Measurements from ENCODE around the gene WDR27. TPM values are rescaled to one million over a fixed set of nuclear protein-coding genes. Genes with fewer than 3 reads are reported as not detected.

WDR27 gene
- total and polyA plus RNA-seq, 12 donors: 3.2 to 12.0 (median 6.6) TPM

- no peak overlapping the region for H3K27ac ChIP-seq
- intact Hi-C loops (cut with DNase I): no loop called here
- WGBS, 2 donors: 94 to 100% methylated on average over 1 of the region's 1 CpG
- ATAC-seq: no peak
- no peak for DNase-seq
- H3K4me3 ChIP-seq: no peak overlapping the region
- H3K36me3 ChIP-seq: no peaks in the 10 kb centered on the region
- TF ChIP-seq, protein P1, sequence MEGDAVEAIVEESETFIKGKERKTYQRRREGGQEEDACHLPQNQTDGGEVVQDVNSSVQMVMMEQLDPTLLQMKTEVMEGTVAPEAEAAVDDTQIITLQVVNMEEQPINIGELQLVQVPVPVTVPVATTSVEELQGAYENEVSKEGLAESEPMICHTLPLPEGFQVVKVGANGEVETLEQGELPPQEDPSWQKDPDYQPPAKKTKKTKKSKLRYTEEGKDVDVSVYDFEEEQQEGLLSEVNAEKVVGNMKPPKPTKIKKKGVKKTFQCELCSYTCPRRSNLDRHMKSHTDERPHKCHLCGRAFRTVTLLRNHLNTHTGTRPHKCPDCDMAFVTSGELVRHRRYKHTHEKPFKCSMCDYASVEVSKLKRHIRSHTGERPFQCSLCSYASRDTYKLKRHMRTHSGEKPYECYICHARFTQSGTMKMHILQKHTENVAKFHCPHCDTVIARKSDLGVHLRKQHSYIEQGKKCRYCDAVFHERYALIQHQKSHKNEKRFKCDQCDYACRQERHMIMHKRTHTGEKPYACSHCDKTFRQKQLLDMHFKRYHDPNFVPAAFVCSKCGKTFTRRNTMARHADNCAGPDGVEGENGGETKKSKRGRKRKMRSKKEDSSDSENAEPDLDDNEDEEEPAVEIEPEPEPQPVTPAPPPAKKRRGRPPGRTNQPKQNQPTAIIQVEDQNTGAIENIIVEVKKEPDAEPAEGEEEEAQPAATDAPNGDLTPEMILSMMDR (IDR thresholded peaks at IDR 0.05): no peak
- H3K9me3 ChIP-seq: peaks cover 0 to 13% (median 6%) of the 10 kb centered on the region in 11 donors
- H3K4me1 ChIP-seq: no peaks in the 10 kb centered on the region
- H3K27me3 ChIP-seq: no peaks in the 10 kb centered on the region
Observed at GRCh38 chr6:169508452-169508851, 193.4 kb downstream of the WDR27 start.

GRCh38 chr6:169503422-169504152 lies 198.2 kb downstream of the WDR27 start:
- no peaks in the 10 kb centered on the region for H3K36me3 ChIP-seq
- H3K4me1 ChIP-seq: peaks cover 0 to 5% (median 0%) of the 10 kb centered on the region in 9 donors
- DNase-seq (no peak), ATAC-seq (no peak)
- H3K9me3 ChIP-seq: peaks cover 0 to 8% (median 2%) of the 10 kb centered on the region in 11 donors
- intact Hi-C loops (cut with DNase I): loop anchor here in 1 of 10 donors (1.0 kb wide), 1 partner anchor 40 kb away; no protein-coding TSS in a partner anchor
- no peak overlapping the region for H3K27ac ChIP-seq
- H3K4me3 ChIP-seq: no peak overlapping the region
- WGBS, 2 donors: 60 to 69% methylated on average over 4 of the region's 4 CpGs
- TF ChIP-seq, protein P1 (IDR thresholded peaks at IDR 0.05): no peak
- no peaks in the 10 kb centered on the region for H3K27me3 ChIP-seq

DNA sequence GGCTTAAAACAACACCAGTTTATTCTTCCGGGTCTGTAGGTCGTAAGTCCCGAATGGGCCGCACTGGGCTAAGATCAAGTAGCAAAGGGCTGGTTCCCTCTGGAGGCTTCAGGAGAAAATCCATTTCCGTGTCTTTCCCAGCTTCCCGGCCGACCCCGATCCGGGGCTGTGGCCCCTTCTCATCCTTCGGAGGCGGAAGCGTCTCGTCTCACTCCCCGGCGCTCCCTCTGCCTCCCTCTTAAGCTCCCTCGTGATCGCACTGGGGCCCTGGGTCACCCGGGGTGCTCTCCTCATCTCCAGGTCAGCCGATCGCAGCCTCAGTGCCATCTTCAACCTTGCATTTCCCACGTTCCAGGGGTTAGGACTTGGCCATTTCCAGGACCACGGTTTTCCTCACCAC lies 199.4 kb downstream of the WDR27 start:
- ATAC-seq (no peak), DNase-seq (no peak)
- peaks cover 0 to 5% (median 0%) of the 10 kb centered on the region in 9 donors for H3K4me1 ChIP-seq
- TF ChIP-seq, protein P1 (IDR thresholded peaks at IDR 0.05): no peak
- H3K27ac ChIP-seq: no peak overlapping the region
- H3K27me3 ChIP-seq: no peaks in the 10 kb centered on the region
- no peaks in the 10 kb centered on the region for H3K36me3 ChIP-seq
- intact Hi-C loops (cut with DNase I): no loop called here
- H3K9me3 ChIP-seq: peaks cover 0 to under 1% (median 0%) of the 10 kb centered on the region in 11 donors
- no peak overlapping the region for H3K4me3 ChIP-seq
- 94 to 96% methylated on average over 22 of the region's 22 CpGs for WGBS, 2 donors

DNA sequence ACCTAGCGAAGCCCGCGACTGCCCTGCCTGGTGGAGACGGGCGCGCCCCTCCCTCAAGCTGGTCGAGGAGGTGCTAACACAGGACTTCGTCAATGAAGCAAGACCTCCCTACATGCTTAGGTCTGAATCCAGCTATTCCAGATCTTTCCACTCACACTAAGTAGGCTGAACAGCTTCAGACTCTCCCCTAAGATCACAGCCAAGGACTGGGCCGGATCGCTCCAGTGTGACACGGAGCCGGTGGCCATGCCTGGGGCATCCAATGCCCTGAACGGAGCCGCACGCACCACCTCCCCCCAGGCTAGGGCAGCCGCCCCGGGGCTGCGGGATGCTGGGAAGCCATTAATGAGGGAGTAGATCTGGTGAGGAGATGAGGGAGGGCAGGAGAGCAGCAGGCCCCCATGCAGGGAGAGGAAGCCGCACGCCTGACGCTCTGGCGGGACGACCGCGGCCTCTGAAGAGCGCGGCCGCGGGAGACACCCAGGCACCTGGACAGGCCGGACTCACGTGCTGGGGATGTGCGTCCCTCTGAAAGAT lies 200.0 kb downstream of the WDR27 start:
- Histone ChIP-seq H3K4me1 (peaks cover 0 to 5% (median 0%) of the 10 kb centered on the region in 9 donors), H3K36me3 (no peaks in the 10 kb centered on the region), H3K9me3 (peaks cover 0 to 7% (median 0%) of the 10 kb centered on the region in 11 donors), H3K4me3 (no peak overlapping the region), H3K27ac (no peak overlapping the region), H3K27me3 (no peaks in the 10 kb centered on the region)
- TF ChIP-seq, protein P1 (IDR thresholded peaks at IDR 0.05): no peak
- ATAC-seq: no peak
- intact Hi-C loops (cut with DNase I): no loop called here
- 96 to 97% methylated on average over 32 of the region's 32 CpGs for WGBS, 2 donors
- no peak for DNase-seq

Data from heart right ventricle (tissue), 16 donors.